T1000 (cell line): ENCODE measurements around the gene SLC33A1.
A peak's percentile ranks its signal among the peaks of the same experiment; 100 is the strongest.
"Not testable (repeated sequence)": the region's sequence is repeated elsewhere in the genome, so short reads cannot be mapped to it uniquely, and the experiment has no call there.

Experiments used
- DNase-seq: peaks from one replicate; lab custom pipeline; 2025; ENCODE audit warnings: mixed read lengths; lab: John Stamatoyannopoulos, UW

Gene SLC33A1

GRCh38 chr3:155862290-155862982, 8.2 kb upstream of the SLC33A1 start:
- peak; percentile 26 for DNase-seq

DNA sequence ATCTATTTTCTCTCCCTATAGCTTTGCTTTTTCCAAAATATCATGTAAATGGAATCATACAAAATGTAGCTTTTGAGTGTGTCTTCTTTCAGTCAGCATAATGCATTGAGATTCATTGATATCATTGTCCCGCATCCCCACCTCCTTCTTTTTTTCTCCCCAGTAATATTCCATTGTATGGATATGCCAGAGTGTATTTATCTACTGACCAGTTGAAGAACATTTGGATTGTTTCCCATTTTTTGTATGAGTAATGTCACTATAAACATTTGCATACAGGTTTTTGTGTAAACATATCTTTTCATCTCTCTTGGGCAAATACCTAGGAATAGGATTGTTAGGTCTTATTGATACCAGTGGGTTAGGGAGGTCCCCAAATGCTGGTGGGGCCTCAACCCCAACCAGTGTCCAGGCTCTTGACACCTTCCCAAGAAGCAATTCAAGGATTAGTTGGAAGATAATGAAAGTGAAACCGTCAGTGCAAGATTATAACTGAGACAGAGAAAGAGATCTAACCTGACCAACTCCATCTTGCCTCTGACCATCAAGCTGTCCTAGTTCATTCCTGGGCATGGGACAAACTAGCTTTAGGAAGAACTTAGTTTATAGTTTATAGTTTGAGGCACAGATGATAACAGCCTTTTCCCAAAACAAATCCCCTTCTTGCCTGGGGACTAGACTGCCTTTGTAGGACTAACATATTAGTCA, 7.4 kb upstream of the SLC33A1 start:
- DNase-seq: no peak

DNA sequence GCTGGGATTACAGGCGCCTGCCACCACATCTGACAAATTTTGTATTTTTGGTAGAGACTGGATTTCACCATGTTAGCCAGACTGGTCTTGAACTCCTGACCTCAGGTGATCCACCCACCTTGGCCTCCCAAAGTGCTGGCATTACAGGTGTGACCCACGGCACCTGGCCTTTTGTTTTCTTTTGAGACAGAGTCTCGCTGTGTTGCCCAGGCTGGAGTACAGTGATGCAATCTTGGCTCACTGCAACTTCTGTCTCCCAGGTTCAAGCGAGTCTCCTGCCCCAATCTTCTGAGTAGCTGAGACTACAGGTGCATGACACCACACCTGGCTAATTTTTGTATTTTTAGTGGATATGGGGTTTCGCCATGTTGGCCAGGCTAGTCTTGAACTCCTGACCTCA, 6.2 kb upstream of the SLC33A1 start:
- not testable (repeated sequence) for DNase-seq

- no peak for DNase-seq
Measured at GRCh38 chr3:155859859-155860258, 5.6 kb upstream of the SLC33A1 start.

DNA sequence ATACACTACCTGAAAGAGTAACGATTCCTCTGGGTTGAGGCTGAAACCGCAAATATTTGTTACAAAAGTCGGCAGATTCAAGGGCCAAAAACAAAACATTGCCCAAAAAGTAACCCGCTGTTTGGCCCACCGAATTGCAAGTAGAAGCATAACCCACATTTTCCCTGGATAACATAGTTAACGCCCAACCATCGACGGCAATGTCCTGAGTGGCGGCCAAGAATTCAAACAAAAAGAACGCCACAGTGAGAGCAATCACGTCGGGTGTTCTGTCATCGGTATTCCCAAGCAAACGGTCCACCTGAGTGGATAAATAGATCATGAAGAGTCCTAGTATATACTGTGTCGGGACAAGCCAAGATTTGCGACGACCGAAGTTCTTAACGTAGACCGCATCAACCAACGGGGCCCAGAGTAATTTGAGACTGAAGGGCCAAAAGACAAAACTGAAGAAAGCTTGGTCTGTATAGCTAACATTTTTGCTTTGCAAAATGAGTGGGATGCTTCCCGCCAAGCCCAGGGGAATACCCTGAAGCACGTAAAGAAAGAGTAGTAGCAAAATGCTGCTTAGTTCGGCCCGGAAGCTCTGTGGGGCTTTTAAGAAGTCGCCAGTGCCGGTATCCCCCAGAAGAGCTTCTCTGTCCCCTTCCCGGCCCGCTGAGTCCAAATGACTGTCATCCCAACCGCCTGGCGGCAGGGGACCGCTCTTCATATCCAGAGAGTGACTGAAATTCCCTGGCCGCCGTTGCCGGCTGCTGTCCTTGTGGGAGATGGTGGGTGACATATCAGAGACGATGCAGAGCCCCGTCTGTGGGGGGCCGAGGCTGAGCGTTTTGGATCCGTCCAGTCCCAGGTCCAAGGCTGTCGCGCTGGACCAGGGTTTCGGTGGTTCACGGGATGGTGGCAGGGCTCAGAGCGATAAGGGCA, 750 bp downstream of the SLC33A1 start:
- no peak for DNase-seq

DNA sequence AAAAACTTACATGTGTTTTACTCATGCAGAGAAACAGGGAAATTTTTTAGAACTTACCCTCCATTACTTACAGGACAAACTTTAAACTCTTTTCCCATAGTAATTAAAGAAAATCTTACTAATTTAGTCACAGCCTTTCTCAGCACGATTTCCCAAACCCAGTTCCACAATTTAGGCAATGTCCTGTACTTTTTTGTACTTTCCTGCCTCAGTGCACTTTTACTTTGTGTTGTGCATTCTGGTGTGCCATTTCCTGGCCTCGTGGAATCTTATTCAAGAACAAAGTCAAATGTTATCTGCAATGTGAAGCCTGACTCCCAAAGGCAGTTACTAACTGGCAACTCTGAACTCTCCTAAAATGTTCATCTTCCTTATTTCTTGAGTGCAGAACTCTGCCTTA, 1.9 kb downstream of the SLC33A1 start:
- DNase-seq: no peak

GRCh38 chr3:155849404-155849803, 4.8 kb downstream of the SLC33A1 start:
- DNase-seq: not testable (repeated sequence)

GRCh38 chr3:155847993-155848392, 6.2 kb downstream of the SLC33A1 start:
- no peak for DNase-seq

DNA sequence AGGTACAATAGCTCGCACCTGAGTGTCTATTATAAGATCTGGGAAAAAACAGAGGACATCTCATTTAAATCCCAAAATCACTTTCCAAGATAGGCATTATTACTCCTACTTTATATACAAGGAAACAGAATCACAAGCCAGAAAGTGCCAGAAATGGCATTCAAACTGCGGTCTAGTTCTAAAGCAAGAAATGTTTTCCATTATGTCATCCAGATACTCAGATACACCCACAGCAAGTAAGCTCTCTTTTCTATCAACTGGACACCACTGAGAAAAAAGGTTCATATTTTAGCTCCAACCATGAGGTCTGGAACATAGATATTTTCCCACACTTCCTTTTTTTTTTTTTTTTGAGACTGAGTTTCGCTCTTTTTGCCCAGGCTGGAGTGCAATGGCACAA, 8.1 kb downstream of the SLC33A1 start:
- no peak for DNase-seq

DNA sequence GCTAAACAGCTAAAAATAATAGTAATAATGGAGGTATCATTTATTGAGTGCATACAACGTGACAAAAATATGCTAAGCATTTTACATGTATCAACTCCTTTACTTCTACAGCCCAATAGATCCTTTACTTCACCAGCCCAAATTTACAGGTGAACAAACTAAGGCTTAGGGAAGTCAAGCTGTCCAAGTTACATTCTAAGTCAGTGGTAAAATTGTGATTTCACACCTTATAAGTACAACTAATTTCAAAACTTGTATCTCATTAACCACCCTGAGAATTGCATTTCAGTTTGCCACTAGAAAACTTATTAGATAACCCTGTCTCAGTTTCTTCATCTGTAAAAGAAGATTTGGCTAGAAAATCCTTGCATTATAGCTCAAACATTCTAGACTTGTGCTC, 10.7 kb downstream of the SLC33A1 start:
- no peak for DNase-seq

DNA sequence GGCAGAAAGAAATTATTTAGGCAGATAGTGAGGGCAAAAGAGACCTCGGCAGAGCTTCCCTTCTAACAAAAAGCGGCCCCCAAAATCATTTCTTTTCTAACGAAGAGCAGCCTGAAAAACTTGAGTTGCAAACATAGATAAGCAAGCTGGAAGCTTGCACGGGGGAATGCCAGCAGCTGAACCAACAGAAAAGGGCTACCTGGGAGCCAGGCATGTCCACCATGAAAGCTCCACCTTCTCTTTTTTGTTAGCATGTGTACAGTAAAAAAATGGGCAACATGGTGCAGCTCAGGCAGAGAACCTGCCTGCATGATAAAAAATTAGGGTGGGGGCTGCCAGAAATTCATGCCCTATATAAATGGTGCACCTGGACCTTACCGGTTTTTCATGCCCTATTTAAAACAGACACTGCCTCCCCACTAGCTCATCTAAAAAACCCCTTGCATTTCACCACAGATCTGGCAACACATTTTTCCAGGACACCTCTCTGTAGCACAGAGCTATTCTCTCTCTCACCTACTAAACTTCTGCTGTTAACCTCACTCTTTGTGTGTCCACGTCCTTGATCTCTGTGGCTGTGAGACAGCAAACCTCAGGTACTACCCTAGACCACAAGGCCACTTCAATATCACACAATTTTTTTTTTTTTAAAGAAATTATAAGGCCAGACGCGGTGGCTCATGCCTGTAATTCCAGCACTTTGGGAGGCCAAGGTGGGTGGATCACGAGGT, 18.7 kb downstream of the SLC33A1 start:
- no peak for DNase-seq

DNA sequence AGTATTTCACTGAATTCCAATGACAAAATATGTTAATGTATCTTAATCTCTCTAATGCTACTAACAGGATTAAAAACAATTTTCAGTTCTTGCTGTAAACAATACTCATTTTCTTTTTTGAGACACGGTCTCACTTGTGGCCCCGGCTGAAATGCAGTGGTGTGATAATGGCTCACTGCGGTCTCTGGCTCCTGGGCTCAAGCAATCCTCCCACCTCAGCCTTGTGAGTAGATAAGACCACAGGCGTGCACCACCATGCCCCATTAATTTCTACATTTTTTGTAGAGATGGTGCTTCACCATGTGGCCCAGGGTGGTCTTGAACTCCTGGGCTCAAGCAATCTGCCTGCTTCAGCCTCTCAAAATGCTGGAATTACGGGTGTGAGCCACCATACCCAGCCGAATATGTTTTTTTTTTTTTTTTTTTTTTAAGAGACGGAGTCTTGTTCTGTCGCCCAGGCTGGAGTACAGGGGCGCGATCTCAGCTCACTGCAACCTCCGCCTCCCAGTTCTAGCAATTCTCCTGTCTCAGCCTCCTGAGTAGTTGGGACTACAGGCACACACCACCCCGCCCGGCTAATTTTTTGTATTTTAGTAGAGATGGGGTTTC, 25.6 kb downstream of the SLC33A1 start:
- not testable (repeated sequence) for DNase-seq

GRCh38 chr3:155815030-155815545, 39.1 kb downstream of the SLC33A1 start:
- no peak for DNase-seq

GRCh38 chr3:155813224-155813623, 41.0 kb downstream of the SLC33A1 start:
- DNase-seq: not testable (repeated sequence)

- no peak for DNase-seq
Measured at GRCh38 chr3:155809181-155809580, 45.0 kb downstream of the SLC33A1 start.

DNA sequence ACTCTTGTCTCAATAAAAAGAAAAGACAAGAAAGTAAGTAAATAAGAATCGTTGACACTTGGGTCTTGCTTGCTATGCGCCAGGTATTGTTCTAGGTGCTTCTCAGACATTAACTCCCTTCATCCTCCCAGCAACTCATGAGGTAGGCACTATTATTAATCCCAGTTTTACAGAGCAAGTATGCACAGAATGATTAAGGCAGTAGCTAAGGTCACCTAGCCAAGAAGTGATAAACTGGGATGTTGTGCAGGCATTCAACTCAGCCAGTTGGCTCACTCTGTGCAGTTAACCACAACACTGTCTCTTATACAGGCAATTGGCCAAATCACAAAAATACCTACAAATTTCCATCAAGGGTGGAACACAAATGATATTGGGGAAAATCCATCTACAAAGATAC, 46.4 kb downstream of the SLC33A1 start:
- DNase-seq: no peak

DNA sequence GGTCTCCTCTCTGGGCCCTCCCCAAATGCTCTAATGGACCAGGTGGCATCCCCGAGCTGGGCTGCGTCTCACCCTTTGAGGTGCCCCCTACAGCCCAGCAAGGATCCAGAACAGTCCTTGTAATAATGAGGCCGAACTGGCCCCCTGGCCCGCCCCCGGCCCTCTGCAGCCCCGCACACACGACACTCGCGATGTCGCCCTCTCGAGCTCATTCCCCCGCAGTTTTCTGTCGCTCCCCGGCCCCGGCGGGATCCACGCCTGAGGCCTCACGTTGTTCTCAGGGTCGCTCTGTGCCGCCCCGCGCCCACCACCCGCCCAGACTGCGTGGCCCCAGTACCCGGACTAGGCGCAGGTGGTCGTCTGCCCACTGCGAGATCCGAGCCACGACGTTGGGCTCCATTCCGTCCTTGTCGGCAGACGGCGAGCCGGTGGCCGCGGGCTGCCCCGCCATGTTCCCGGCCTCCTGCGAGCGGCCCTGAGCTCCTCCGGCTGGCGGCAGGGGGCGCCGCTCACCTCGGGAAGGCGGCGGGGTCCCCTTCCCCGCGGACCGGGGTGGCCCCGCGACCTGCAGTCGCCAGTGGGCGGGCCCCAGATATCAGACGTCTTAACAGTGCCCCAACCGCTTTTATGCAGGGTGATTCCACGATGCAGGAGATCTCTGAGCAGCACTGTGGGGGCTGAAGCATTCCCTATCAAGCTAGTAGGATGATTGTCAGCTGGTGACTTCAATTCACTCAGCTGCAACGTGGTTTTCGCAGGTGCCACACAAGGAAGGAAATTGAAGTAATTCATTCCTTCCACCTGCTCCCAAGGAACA, 48.2 kb downstream of the SLC33A1 start, which contains the start of gene C3orf33:
TSS of gene C3orf33 (minus strand) at position 477 of the 817 bp plus-strand sequence. CDS start at position 451, 26 bp downstream.
- DNase-seq: peak; percentile 26

DNA sequence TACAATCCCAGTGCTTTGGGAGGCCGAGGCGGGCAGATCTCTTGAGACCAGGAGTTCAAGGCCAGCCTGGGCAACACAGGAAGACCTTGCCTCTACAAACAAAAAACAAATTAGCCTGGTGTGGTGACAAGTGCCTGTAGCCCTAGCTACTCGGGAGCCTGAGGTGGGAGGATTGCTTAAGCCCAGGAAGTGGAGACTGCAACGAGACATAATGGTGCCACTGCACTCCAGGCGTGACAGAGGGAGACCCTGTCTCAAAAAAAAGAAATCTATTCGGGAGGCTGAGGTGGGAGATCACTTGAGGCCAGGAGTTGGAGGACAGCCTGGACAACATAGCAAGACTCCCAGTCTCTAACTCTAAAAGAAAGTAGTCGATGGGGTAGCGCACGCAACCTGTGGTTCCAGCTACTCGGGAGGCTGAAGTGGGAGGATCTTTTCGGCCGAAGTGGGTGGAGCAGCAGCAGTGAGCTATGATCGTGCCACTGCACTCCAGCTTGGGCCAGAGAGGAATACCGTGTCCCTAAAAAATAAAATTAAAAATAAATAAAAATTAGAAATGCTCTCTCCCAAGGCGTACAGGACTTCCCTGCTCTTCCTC, 48.9 kb downstream of the SLC33A1 start:
- no peak for DNase-seq

DNA sequence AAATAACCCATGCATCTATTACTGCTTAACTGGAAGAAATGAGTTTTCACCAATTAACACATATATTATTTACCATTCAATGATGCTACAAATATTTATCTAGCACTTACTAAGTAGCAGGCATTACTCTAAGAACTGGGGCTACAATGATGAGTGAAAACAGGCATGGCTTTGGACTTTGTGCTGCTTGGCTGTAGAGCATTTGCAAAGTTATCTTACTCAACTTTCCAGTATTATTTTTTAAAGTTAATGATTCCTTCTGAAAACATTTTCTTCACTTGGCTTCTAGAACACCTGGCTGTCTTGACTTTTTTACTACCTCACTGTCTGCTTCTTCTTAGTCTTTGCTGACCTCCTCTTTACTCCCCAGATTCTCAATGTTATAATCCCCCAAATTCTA, 49.9 kb downstream of the SLC33A1 start:
- no peak for DNase-seq

GRCh38 chr3:155792532-155792931, 61.7 kb downstream of the SLC33A1 start:
- no peak for DNase-seq
